H1 (cell line): ENCODE measurements around the gene FSIP1. TPM values are rescaled to one million over a fixed set of nuclear protein-coding genes. Genes with fewer than 3 reads are reported as not detected.
A peak's percentile ranks its signal among the peaks of the same experiment; 100 is the strongest.

Experiments
- CTCF ChIA-PET: fragments of 300-600 bp; sonication (Branson Sonifier 250); formaldehyde crosslinking; loops from one replicate; lab custom pipeline; 2021; ENCODE audit not compliant: partially characterized antibody; lab: Charles Lee
- POLR2A ChIA-PET: fragments of 300-600 bp; sonication (Branson Sonifier 250); formaldehyde crosslinking; loops from one replicate; lab custom pipeline; 2021; ENCODE audit warnings: inconsistent platforms; ENCODE audit not compliant: partially characterized antibody; lab: Charles Lee
- DNase-seq, 2 experiments: peaks; one replicate each; pipeline versions ENCODE4 v3.0.0 to v3.0.0-alpha.2; 2010 to 2022; ENCODE audit warnings: low spot score in 2 of 2, low read depth in 1 of 2, mixed read lengths in 1 of 2
- FAIRE-seq: peaks from 2 replicates; lab custom pipeline; 2011; peaks lifted over from hg19 to GRCh38; lab: Jason Lieb, UNC
- H2AFZ ChIP-seq: 2 replicates; pipeline ENCODE4 v1.8.1; 2012; ENCODE audit warnings: low read length, inconsistent platforms
- H2AK5ac ChIP-seq: 2 replicates; pipeline ENCODE4 v1.6.1; 2013; ENCODE audit warnings: low read depth, low read length
- H2BK120ac ChIP-seq: replicated peaks from 2 replicates; pipeline ENCODE3; 2013; ENCODE audit warnings: low read depth, low read length, inconsistent platforms
- H2BK12ac ChIP-seq: 2 replicates; pipeline ENCODE4 v1.6.1; 2013; ENCODE audit warnings: low read depth, low read length
- H2BK15ac ChIP-seq: 2 replicates; pipeline ENCODE4 v1.6.1; 2013; ENCODE audit warnings: low read length
- H2BK20ac ChIP-seq: 2 replicates; pipeline ENCODE4 v1.6.1; 2013; ENCODE audit warnings: low read length
- H2BK5ac ChIP-seq: 2 replicates; pipeline ENCODE4 v1.6.1; 2013; ENCODE audit warnings: low read depth, low read length
- H3K14ac ChIP-seq: 2 replicates; pipeline ENCODE4 v1.6.1; 2013; ENCODE audit warnings: inconsistent platforms; ENCODE audit not compliant: insufficient read length
- H3K18ac ChIP-seq: 2 replicates; pipeline ENCODE4 v1.6.1; 2013; ENCODE audit warnings: low read length; ENCODE audit errors: extremely low read depth
- H3K23ac ChIP-seq: 2 replicates; pipeline ENCODE4 v1.6.1; 2013; ENCODE audit warnings: inconsistent platforms; ENCODE audit not compliant: insufficient read length
- H3K23me2 ChIP-seq: 2 replicates; pipeline ENCODE4 v1.6.1; 2013; ENCODE audit warnings: low read depth, low read length
- H3K27ac ChIP-seq: 2 replicates; pipeline ENCODE4 v1.6.1; 2011; ENCODE audit warnings: low read depth, low read length, inconsistent platforms
- H3K27me3 ChIP-seq, 4 experiments: replicated peaks in 1 of 4; 1 replicate in 1 of 4; 2 replicates in 3 of 4; pipeline versions ENCODE4 v1.6.1 to v1.8.1; 2011 to 2013; ENCODE audit warnings: low read length in 3 of 4, mild to moderate bottlenecking in 3 of 4, inconsistent platforms in 2 of 4, mixed read lengths in 2 of 4, moderate library complexity in 1 of 4; ENCODE audit not compliant: control insufficient read depth in 3 of 4, insufficient read depth in 3 of 4; ENCODE audit errors: extremely low read depth in 1 of 4
- H3K36me3 ChIP-seq, 4 experiments: 2 replicates each; pipeline versions ENCODE4 v1.6.1 to v1.8.1; 2011 to 2013; ENCODE audit warnings: mild to moderate bottlenecking in 4 of 4, low read length in 3 of 4, moderate library complexity in 2 of 4, control low read depth in 1 of 4, inconsistent platforms in 1 of 4; ENCODE audit not compliant: insufficient read depth in 4 of 4, control insufficient read depth in 2 of 4
- H3K4ac ChIP-seq: replicated peaks from 2 replicates; pipeline ENCODE3; 2013; ENCODE audit warnings: low read length, low read depth, mixed read lengths, inconsistent platforms; ENCODE audit not compliant: insufficient read length
- H3K4me1 ChIP-seq, 4 experiments: replicated peaks in 1 of 4; 1 replicate in 1 of 4; 2 replicates in 3 of 4; pipeline versions ENCODE4 v1.6.1 to v1.8.1; 2011 to 2013; ENCODE audit warnings: low read length in 3 of 4, inconsistent platforms in 2 of 4, mixed read lengths in 1 of 4; ENCODE audit not compliant: insufficient read depth in 4 of 4, control insufficient read depth in 3 of 4
- H3K4me2 ChIP-seq, 2 experiments: 2 replicates each; pipeline versions ENCODE4 v1.6.1 to v1.8.1; 2011 to 2013; ENCODE audit warnings: low read depth in 2 of 2, low read length in 2 of 2, control low read depth in 1 of 2, inconsistent platforms in 1 of 2, mild to moderate bottlenecking in 1 of 2; ENCODE audit not compliant: insufficient read depth in 1 of 2
- H3K4me3 ChIP-seq, 4 experiments: fragments of 200-600, 300-600 bp in 1 of 4; sonication (generic), shearing (Covaris generic), sonication (Bioruptor Twin) in 1 of 4; 2 replicates each; pipeline versions ENCODE4 v1.5.1 to v1.8.1; 2011 to 2016; ENCODE audit warnings: low read length in 4 of 4, low read depth in 3 of 4, control low read depth in 2 of 4, inconsistent platforms in 2 of 4, mild to moderate bottlenecking in 2 of 4, mixed read lengths in 1 of 4, moderate library complexity in 1 of 4; ENCODE audit not compliant: insufficient read depth in 2 of 4; ENCODE audit errors: extremely low read depth in 1 of 4
- H3K56ac ChIP-seq: replicated peaks from 2 replicates; pipeline ENCODE3; 2013; ENCODE audit warnings: low read depth, mild to moderate bottlenecking, mixed read lengths, low read length, inconsistent platforms; ENCODE audit not compliant: insufficient read length
- H3K79me1 ChIP-seq: 2 replicates; pipeline ENCODE4 v1.6.1; 2013; ENCODE audit warnings: low read depth, low read length, control low read depth
- H3K79me2 ChIP-seq, 2 experiments: 2 replicates each; pipeline versions ENCODE4 v1.6.1 to v1.8.1; 2012 to 2013; ENCODE audit warnings: low read length in 2 of 2, mild to moderate bottlenecking in 2 of 2, inconsistent platforms in 1 of 2; ENCODE audit not compliant: insufficient read depth in 2 of 2, control insufficient read depth in 1 of 2
- H3K9ac ChIP-seq, 4 experiments: replicated peaks in 1 of 4; 1 replicate in 1 of 4; 2 replicates in 3 of 4; pipeline versions ENCODE4 v1.6.1 to v1.8.1; 2011 to 2013; ENCODE audit warnings: low read depth in 3 of 4, low read length in 3 of 4, control low read depth in 2 of 4, mild to moderate bottlenecking in 2 of 4, moderate library complexity in 2 of 4, inconsistent platforms in 1 of 4; ENCODE audit errors: extremely low read depth in 1 of 4
- H3K9me3 ChIP-seq, 2 experiments: 2 replicates each; pipeline versions ENCODE4 v1.6.1 to v1.8.1; 2012 to 2013; ENCODE audit warnings: mild to moderate bottlenecking in 2 of 2, moderate library complexity in 2 of 2, control low read depth in 1 of 2, inconsistent platforms in 1 of 2, low read depth in 1 of 2, low read length in 1 of 2, mixed read lengths in 1 of 2; ENCODE audit not compliant: insufficient read depth in 2 of 2
- H4K20me1 ChIP-seq, 2 experiments: replicated peaks in 1 of 2; 2 replicates each; pipeline versions ENCODE3 to v1.8.1; 2011 to 2013; ENCODE audit warnings: inconsistent platforms in 2 of 2, low read length in 2 of 2, mild to moderate bottlenecking in 1 of 2; ENCODE audit not compliant: insufficient read depth in 2 of 2, control insufficient read depth in 1 of 2
- H4K5ac ChIP-seq: 2 replicates; pipeline ENCODE4 v1.6.1; 2013; ENCODE audit warnings: low read length, low read depth, mixed read lengths, inconsistent platforms; ENCODE audit not compliant: insufficient read length
- H4K8ac ChIP-seq: 2 replicates; pipeline ENCODE4 v1.8.0; 2013; ENCODE audit warnings: mild to moderate bottlenecking, moderate library complexity, low read length, inconsistent platforms; ENCODE audit not compliant: insufficient read depth; ENCODE audit errors: extremely low read depth
- H4K91ac ChIP-seq: replicated peaks from 2 replicates; pipeline ENCODE3; 2013; ENCODE audit warnings: low read length, mixed read lengths, inconsistent platforms; ENCODE audit not compliant: insufficient read length
- CTBP2 ChIP-seq: IDR thresholded peaks from 2 replicates; pipeline ENCODE4 v1.7.0; 2011; ENCODE audit warnings: borderline replicate concordance, mild to moderate bottlenecking, moderate library complexity, mixed read lengths, low read length; ENCODE audit not compliant: insufficient read depth, insufficient read length
- CTCF ChIP-seq, 3 experiments: IDR thresholded peaks; 1 replicate in 2 of 3; 2 replicates in 1 of 3; pipeline versions ENCODE4 v1.5.1 to v1.6.1; 2011; ENCODE audit warnings: low read length in 3 of 3, mild to moderate bottlenecking in 3 of 3, inconsistent platforms in 2 of 3, low read depth in 1 of 3, moderate library complexity in 1 of 3; ENCODE audit not compliant: insufficient read depth in 1 of 3; ENCODE audit errors: control extremely low read depth in 1 of 3
- EP300 ChIP-seq, 2 experiments: IDR thresholded peaks; 1 replicate in 1 of 2; 2 replicates in 1 of 2; pipeline ENCODE4 v1.6.1; 2011 to 2012; ENCODE audit warnings: low read depth in 2 of 2, low read length in 2 of 2, mild to moderate bottlenecking in 2 of 2, borderline replicate concordance in 1 of 2, inconsistent platforms in 1 of 2, moderate library complexity in 1 of 2
- RNF2 ChIP-seq: fragments of 200-900, 300-1000 bp; sonication (generic); IDR thresholded peaks from 2 replicates; pipeline ENCODE4 v1.7.1; 2016; ENCODE audit warnings: borderline replicate concordance, low read depth, mild to moderate bottlenecking, antibody characterized with exemption, low read length; ENCODE audit not compliant: poor library complexity, severe bottlenecking; ENCODE audit errors: missing control alignments
- USF2 ChIP-seq: IDR thresholded peaks from 2 replicates; pipeline ENCODE4 v1.6.1; 2011; ENCODE audit warnings: low read length, improper control_type of control experiment
- ZNF274 ChIP-seq: IDR thresholded peaks from 2 replicates; pipeline ENCODE4 v1.7.0; 2012; ENCODE audit warnings: low read length, borderline replicate concordance; ENCODE audit errors: extremely low read depth
- WGBS, 2 experiments: shearing (Covaris generic) in 1 of 2; methylation state at CpG; one replicate each; pipeline versions ENCODE4 v1.1.6 to v1.1.7; 2013 to 2015; ENCODE audit warnings: low lambda C conversion rate in 2 of 2, mixed read lengths in 2 of 2, inconsistent platforms in 1 of 2, low coverage in 1 of 2, missing lambda C conversion rate in 1 of 2; ENCODE audit not compliant: insufficient replicate concordance in 2 of 2, insufficient coverage in 1 of 2, insufficient read length in 1 of 2; ENCODE audit errors: extremely low coverage in 1 of 2, missing lambda C conversion rate in 1 of 2; 5-methylcytosine and 5-hydroxymethylcytosine counted together
- polyA plus RNA-seq, 7 experiments: library from polyadenylated mRNA; depleted of rRNA in 3 of 7; stranded (reverse) in 5 of 7; unstranded in 2 of 7; fragments of >200 nt in 5 of 7; fragments of 200-250 nt in 2 of 7; gene quantifications; 1 replicate in 5 of 7; 2 replicates in 1 of 7; 4 replicates in 1 of 7; pipeline versions ENCODE4 v1.2.1 to v1.2.3, GENCODE V29; 2011 to 2013; ENCODE audit warnings: missing spikeins in 2 of 7, mixed read lengths in 2 of 7
- total RNA-seq: library from RNA; stranded (reverse); fragmentation: NEBNext Ultra II Directional; extraction: Animal tissue kit (Norgen Biotek cat#: 25700); gene quantifications from 2 replicates; pipeline ENCODE4 v1.2.1, GENCODE V29; 2021

FSIP1 gene
- total and polyA plus RNA-seq, 2 of the 8 experiments (the other 6 are each of a cell fraction or from before 2014, with no cell fraction given): 0.18 to 1.3 TPM

- H3K23ac ChIP-seq: no peak overlapping the region
- no peak overlapping the region for H4K5ac ChIP-seq
- no peak overlapping the region for H3K56ac ChIP-seq
- no peaks in the 10 kb centered on the region; a peak in 1 of 7 replicates for H3K4me1 ChIP-seq
- ChIA-PET POLR2A (interaction anchor here (3.6 to 16.2 kb wide), 2 partner anchors 9 to 14 kb away, joined by 22 to 117 read pairs; partner anchors contain the start of gene THBS1), CTCF (interaction anchor here (0.8 to 2.4 kb wide), 7 partner anchors 10 to 160 kb away, joined by 3 to 8 read pairs (median 3); no protein-coding TSS in a partner anchor)
- H3K79me2 ChIP-seq: no peaks in the 10 kb centered on the region
- no peaks in the 10 kb centered on the region for H3K23me2 ChIP-seq
- H3K36me3 ChIP-seq: peaks cover 26 to 64% (median 47%) of the 10 kb centered on the region in 4 experiments
- no peak overlapping the region for H2BK15ac ChIP-seq
- H4K91ac ChIP-seq: no peak overlapping the region
- H2AK5ac ChIP-seq: no peak overlapping the region
- no peak overlapping the region for H3K4ac ChIP-seq
- H3K27me3 ChIP-seq: no peaks in the 10 kb centered on the region
- H3K14ac ChIP-seq: no peak overlapping the region
- H4K20me1 ChIP-seq: peaks cover 0 to 2% of the 10 kb centered on the region in 2 experiments
- no peak overlapping the region for H4K8ac ChIP-seq
- no peak overlapping the region for H3K18ac ChIP-seq
- no peak overlapping the region for H2BK20ac ChIP-seq
- no peak overlapping the region for H2AFZ ChIP-seq
- FAIRE-seq (peak; percentile 28), DNase-seq (no peak)
- H3K27ac ChIP-seq: no peak overlapping the region
- no peak overlapping the region for H2BK120ac ChIP-seq
- no peak overlapping the region for H3K4me2 ChIP-seq
- H3K79me1 ChIP-seq: no peaks in the 10 kb centered on the region
- no peak overlapping the region for H3K4me3 ChIP-seq
- no peak overlapping the region for H3K9ac ChIP-seq
- H2BK12ac ChIP-seq: no peak overlapping the region
- WGBS, 2 experiments: 91% methylated on average over 8 of the region's 8 CpGs; no CpG with 5 or more reads in 1 of the 2 experiments
- H2BK5ac ChIP-seq: no peak overlapping the region
- no peaks in the 10 kb centered on the region for H3K9me3 ChIP-seq
- TF ChIP-seq USF2: no peak
- no peak for TF ChIP-seq RNF2
- TF ChIP-seq CTBP2: no peak
- no peak for TF ChIP-seq ZNF274
- no peak for TF ChIP-seq CTCF (IDR thresholded peaks at IDR 0.05; ENCODE audit: control extremely low read depth in 1 of 3, insufficient read depth in 1 of 3, low read depth in 1 of 3, low read length in 3 of 3)
- no peak for TF ChIP-seq EP300 (IDR thresholded peaks at IDR 0.05; ENCODE audit: borderline replicate concordance in 1 of 2, low read depth in 2 of 2, low read length in 2 of 2)
Observed at GRCh38 chr15:39595338-39596221, 187.1 kb downstream of the FSIP1 start.
